ENCODE data around the gene DAB2IP.

Gene DAB2IP

GRCh38 chr9:121663591-121663990, 12.2 kb downstream of the DAB2IP start:
- no peak for DNase-seq (ENCODE audit: low read depth)

GRCh38 chr9:121666294-121666693, 14.9 kb downstream of the DAB2IP start:
- DNase-seq (ENCODE audit: low read depth): no peak

GRCh38 chr9:121667214-121667613, 15.8 kb downstream of the DAB2IP start:
- no peak for DNase-seq (ENCODE audit: low read depth)

GRCh38 chr9:121667890-121668289, 16.5 kb downstream of the DAB2IP start:
- no peak for DNase-seq (ENCODE audit: low read depth)

GRCh38 chr9:121670431-121670830, 19.0 kb downstream of the DAB2IP start:
- no peak for DNase-seq (ENCODE audit: low read depth)

GRCh38 chr9:121671612-121672155, 20.2 kb downstream of the DAB2IP start:
- DNase-seq (ENCODE audit: low read depth): no peak

- no peak for DNase-seq (ENCODE audit: low read depth)
Measured at GRCh38 chr9:121672213-121672612, 20.8 kb downstream of the DAB2IP start.

GRCh38 chr9:121672986-121673385, 21.6 kb downstream of the DAB2IP start:
- DNase-seq (ENCODE audit: low read depth): no peak

GRCh38 chr9:121673576-121673975, 22.1 kb downstream of the DAB2IP start:
- no peak for DNase-seq (ENCODE audit: low read depth)

GRCh38 chr9:121674017-121674416, 22.6 kb downstream of the DAB2IP start:
- no peak for DNase-seq (ENCODE audit: low read depth)

- DNase-seq (ENCODE audit: low read depth): no peak
Measured at GRCh38 chr9:121674952-121675351, 23.5 kb downstream of the DAB2IP start.

GRCh38 chr9:121675381-121675780, 23.9 kb downstream of the DAB2IP start:
- DNase-seq (ENCODE audit: low read depth): no peak

- no peak for DNase-seq (ENCODE audit: low read depth)
Measured at GRCh38 chr9:121675969-121676822, 24.8 kb downstream of the DAB2IP start.

- no peak for DNase-seq (ENCODE audit: low read depth)
Measured at GRCh38 chr9:121676926-121677325, 25.5 kb downstream of the DAB2IP start.

- DNase-seq (ENCODE audit: low read depth): no peak
Measured at GRCh38 chr9:121678501-121679022, 27.1 kb downstream of the DAB2IP start.

GRCh38 chr9:121679901-121680635, 28.6 kb downstream of the DAB2IP start:
- DNase-seq (ENCODE audit: low read depth): no peak

- DNase-seq (ENCODE audit: low read depth): no peak
Measured at GRCh38 chr9:121681404-121681803, 30.0 kb downstream of the DAB2IP start.

GRCh38 chr9:121682201-121682600, 30.8 kb downstream of the DAB2IP start:
- DNase-seq (ENCODE audit: low read depth): no peak

- no peak for DNase-seq (ENCODE audit: low read depth)
Measured at GRCh38 chr9:121682926-121683515, 31.6 kb downstream of the DAB2IP start.

GRCh38 chr9:121683652-121684051, 32.2 kb downstream of the DAB2IP start:
- no peak for DNase-seq (ENCODE audit: low read depth)

GRCh38 chr9:121684381-121685145, 33.1 kb downstream of the DAB2IP start:
- DNase-seq (ENCODE audit: low read depth): no peak

Data from HS-27A (cell line).